BLaER1 (cell line): ENCODE data around the gene RACGAP1.

Experiments used
- H3K27ac ChIP-seq: shearing (Covaris generic); formaldehyde crosslinking; 2 replicates; pipeline ENCODE4 v1.8.1; 2022
- H3K27me3 ChIP-seq: shearing (Covaris generic); formaldehyde crosslinking; 2 replicates; pipeline ENCODE4 v1.8.1; 2022
- H3K36me3 ChIP-seq: shearing (Covaris generic); formaldehyde crosslinking; 2 replicates; pipeline ENCODE4 v1.8.1; 2022
- H3K4me1 ChIP-seq: shearing (Covaris generic); formaldehyde crosslinking; 2 replicates; pipeline ENCODE4 v1.8.1; 2022
- H3K4me2 ChIP-seq: shearing (Covaris generic); formaldehyde crosslinking; 2 replicates; pipeline ENCODE4 v1.8.1; 2022
- H3K4me3 ChIP-seq: shearing (Covaris generic); formaldehyde crosslinking; 2 replicates; pipeline ENCODE4 v1.8.1; 2022
- H3K9ac ChIP-seq: shearing (Covaris generic); formaldehyde crosslinking; 2 replicates; pipeline ENCODE4 v1.8.1; 2022
- H3K9me3 ChIP-seq: shearing (Covaris generic); formaldehyde crosslinking; 2 replicates; pipeline ENCODE4 v1.8.1; 2022
- H4K20me1 ChIP-seq: shearing (Covaris generic); formaldehyde crosslinking; 2 replicates; pipeline ENCODE4 v1.8.1; 2022
- Cebpa-rat ChIP-seq: shearing (Covaris generic); IDR thresholded peaks from 2 replicates; pipeline ENCODE4 v1.8.1; 2022

Gene RACGAP1

DNA sequence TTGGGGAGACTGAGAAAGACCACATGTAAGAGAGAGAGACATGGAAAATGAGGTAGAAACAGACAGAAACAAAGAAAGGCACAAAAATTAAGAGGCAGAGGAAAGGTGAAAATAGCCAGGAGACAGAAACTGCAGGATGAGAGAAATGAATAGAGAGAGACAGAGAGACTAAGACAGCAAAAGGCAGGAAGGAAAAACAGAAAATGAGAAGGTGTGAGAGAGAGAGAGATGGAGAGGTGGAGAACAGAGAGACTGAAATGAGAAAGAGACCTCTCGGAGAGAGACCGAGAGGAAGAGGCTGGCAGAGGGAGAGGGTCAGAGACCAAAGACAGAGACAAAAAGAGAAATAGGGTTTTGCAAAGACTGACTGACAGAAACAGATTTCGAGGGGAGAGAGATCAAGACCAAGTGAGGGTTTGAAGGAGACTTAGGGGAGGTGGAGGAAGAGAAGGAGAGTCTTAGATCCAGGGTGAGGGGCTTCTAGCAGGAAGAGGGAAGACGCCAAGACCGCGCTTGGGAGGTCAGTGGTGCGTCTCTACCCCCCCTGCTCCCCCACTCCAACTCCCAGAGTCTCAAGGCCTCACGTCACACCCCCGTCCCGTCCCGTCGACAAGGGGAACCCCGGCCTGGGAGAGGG is 64.7 kb downstream of the RACGAP1 start:
- Histone ChIP-seq H3K4me2 (peak overlapping the region; percentile 94), H3K4me1 (peaks cover 57% of the 10 kb centered on the region), H3K36me3 (no peaks in the 10 kb centered on the region), H3K9me3 (no peaks in the 10 kb centered on the region), H3K27me3 (peaks cover 99% of the 10 kb centered on the region), H3K27ac (peak overlapping the region; percentile 76), H4K20me1 (no peaks in the 10 kb centered on the region), H3K9ac (peak overlapping the region; percentile 55), H3K4me3 (peak overlapping the region; percentile 66)
- TF ChIP-seq Cebpa-rat = no peak

DNA sequence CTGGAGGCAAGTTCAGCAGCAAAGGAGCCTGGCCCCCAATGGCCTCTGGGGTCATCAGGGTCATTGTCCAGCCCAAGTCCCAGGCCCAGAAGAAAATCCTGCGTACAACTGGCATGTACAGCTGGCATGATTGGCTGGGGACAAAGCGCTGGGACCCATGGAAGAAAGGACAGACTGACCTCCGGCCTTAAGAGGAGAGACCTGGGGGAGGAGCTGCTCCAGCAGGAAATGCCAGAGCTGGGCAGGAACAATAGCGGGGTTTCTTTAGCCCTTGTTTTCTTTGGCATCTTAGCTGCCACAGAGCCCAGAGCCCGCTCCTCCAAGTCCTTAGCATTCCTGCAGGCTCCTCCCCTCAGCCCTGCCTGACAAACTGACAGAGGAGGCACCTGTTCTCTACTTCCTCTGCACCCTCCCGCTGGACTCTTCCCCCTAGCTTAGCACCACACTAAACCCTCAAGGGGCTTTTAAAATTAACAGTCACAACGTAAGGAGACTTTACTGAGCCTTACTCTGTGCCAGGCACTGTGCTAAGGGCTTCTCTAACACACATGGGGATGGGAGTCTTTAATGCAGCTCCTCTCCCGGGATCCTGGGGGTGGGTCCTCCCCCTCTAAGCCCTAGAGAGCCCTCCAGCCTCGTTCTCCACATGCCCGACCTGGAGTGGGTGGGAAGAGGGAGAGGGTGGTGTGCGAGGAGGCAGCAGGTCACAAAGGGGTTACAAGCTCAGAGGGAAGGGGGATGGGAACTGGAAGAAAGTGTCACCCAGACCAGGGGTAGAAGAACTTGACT is 65.4 kb downstream of the RACGAP1 start:
- Histone ChIP-seq H3K27me3 (peaks cover 100% of the 10 kb centered on the region), H4K20me1 (no peaks in the 10 kb centered on the region), H3K9ac (peak overlapping the region; percentile 55; the same call in 1 of the 2 replicates), H3K9me3 (no peaks in the 10 kb centered on the region), H3K36me3 (no peaks in the 10 kb centered on the region), H3K4me1 (peaks cover 62% of the 10 kb centered on the region), H3K27ac (peak overlapping the region; percentile 76), H3K4me3 (peak overlapping the region; percentile 66), H3K4me2 (peak overlapping the region; percentile 94)
- no peak for TF ChIP-seq Cebpa-rat

DNA sequence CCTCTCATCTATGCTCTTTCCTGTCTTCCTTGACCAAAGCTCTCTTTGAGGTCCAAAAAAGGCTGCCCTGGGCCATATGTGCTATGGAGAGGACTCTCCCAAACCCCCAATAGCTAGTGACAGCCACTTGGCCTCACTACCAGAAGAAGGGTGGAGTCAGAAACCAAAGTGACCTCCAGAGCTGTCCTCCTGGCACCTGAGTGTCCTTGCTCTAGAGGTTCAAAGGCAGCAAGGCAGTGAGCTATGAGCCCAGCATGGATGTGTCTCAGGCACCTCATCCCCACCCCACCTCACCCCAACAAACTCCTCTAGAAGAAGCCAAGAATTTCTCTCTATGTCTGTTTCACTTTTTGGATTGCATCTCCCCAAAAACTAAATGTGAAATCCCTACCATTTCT is 67.7 kb downstream of the RACGAP1 start:
- Histone ChIP-seq H3K9me3 (no peaks in the 10 kb centered on the region), H3K27me3 (peaks cover 95% of the 10 kb centered on the region), H3K36me3 (no peaks in the 10 kb centered on the region), H4K20me1 (no peaks in the 10 kb centered on the region), H3K4me3 (no peak overlapping the region), H3K4me2 (0 out of 2 replicates have a peak overlapping the region, but pooled peaks have one; percentile 73), H3K4me1 (peaks cover 73% of the 10 kb centered on the region), H3K9ac (no peak overlapping the region), H3K27ac (no peak overlapping the region)
- no peak for TF ChIP-seq Cebpa-rat

DNA sequence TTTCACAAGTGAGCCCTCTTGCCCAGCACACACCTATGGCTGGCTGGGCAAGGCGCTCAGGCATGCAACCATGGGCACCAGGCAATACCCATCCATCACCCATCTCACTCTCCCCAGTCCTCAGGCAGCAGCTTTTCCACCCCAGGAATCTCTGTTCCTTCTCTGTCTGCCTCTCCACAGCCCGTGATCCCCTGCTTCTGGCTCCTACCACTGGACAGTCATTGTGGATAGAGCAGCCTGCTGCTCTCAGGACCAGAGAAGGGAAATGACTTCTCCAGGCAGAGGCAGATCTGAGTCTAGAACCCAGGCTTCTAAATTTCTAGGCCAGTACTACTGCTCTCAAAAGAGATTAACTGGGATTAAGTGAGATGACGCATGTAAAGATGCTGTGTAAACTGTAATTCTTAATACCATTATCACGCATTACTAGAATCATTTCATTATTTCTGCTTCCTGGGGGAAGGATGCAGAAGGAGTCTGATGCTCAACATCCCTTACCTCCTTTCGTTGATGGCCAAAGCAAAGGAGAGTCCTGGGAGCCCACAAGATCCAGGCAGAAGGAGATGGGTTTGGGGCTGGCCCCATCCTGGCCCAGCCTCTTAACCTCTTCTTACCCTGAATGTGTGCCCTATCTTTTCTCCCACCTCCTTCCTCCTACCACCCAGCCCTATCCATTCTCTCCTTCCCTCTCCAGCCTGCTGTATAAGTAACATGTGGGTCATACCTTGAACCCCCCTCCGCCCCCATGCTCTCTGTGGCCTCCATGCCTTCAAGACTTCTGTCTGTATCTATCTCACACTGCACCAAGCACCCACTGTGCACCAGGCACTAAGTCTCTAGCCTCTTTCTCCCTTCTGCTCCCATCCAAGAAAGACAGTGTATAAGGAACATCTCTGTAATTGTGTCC is 68.4 kb downstream of the RACGAP1 start:
- peaks cover 80% of the 10 kb centered on the region for H3K4me1 ChIP-seq
- H3K27ac ChIP-seq = no peak overlapping the region
- peak overlapping the region; percentile 73 for H3K4me2 ChIP-seq
- no peak overlapping the region for H3K4me3 ChIP-seq
- H3K36me3 ChIP-seq = no peaks in the 10 kb centered on the region
- no peaks in the 10 kb centered on the region for H4K20me1 ChIP-seq
- H3K27me3 ChIP-seq = peaks cover 89% of the 10 kb centered on the region
- no peak overlapping the region for H3K9ac ChIP-seq
- TF ChIP-seq Cebpa-rat = no peak
- no peaks in the 10 kb centered on the region for H3K9me3 ChIP-seq

DNA sequence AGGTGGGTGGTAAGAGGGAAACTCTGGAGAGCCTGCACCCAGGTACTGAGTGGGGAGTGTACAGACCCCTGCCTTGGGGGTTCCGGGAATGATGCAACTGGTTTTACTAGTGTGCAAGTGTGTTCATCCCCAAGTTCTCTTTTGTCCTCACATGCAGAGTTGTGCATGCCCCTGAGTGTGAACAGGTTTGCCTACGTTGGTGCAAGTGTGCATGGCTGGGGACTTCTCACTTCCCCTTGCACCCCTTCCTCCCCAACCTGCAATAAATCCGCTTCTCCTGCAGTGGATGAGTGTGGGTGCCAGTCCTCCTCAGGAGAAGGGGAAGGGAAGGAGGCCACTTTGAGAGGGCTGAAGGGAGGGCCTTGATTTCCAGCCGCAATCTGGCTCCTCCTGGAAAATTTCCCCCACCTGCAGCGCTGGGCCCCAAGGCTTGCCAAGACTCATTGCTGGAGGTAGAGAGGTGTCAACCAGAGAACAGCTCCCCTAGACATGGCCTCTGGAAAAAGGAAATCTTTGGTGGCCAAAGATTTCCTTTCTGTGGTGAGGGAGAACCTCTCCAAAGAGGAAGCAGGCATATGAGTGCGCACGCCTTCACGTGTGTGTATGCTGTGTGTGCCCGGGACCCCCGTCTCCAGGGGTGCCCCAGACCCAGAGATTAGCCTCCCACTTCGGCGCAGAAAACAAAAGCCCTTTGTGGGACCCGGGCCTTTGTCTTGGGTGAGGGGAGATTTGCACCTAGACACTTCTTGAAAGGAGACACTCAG is 69.2 kb downstream of the RACGAP1 start:
- no peak for TF ChIP-seq Cebpa-rat
- Histone ChIP-seq H3K9me3 (no peaks in the 10 kb centered on the region), H4K20me1 (no peaks in the 10 kb centered on the region), H3K4me1 (peaks cover 83% of the 10 kb centered on the region), H3K9ac (no peak overlapping the region), H3K36me3 (no peaks in the 10 kb centered on the region), H3K27ac (no peak overlapping the region), H3K4me3 (no peak overlapping the region; the same call in 1 of the 2 replicates), H3K27me3 (peaks cover 80% of the 10 kb centered on the region), H3K4me2 (peak overlapping the region; percentile 73)

DNA sequence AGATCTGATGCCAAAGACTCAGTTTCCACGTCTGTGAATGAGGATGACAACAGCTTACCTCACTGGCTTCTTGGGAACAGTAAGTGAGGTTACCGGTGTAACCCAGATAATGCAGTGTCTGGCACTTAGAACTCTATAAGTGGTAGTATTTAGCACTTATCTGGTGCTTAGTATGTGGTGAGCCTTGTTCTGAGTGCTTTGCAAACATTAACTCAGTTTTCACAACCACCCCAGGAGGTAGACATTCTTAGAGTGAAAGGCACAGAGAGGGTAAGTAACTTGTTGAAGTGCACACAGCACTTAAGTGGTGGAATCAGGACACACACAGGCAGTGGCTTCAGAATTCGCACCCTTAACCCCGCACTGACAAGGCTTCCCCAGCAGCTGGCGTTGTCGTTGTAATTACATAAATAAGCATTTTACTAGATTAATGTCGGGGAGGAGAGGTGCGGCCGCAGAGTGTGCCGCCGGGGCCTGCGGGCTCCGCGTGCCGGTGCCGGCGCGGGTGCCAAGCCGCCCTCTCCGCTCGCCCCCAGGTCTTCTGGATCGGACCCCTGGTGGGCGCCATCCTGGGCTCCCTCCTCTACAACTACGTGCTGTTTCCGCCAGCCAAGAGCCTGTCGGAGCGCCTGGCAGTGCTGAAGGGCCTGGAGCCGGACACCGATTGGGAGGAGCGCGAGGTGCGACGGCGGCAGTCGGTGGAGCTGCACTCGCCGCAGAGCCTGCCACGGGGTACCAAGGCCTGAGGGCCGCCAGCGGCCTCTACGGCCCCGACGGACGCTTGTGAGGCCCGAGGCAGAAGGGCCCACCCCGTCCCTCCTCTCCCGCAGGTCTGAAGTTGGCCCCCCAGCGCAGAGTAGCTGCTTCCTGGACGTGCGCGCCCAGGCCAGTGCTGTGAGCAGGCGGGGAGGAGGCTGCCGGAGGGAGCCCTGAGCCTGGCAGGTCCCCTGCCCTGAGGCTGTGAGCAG is 70.1 kb downstream of the RACGAP1 start:
- no peaks in the 10 kb centered on the region for H4K20me1 ChIP-seq
- no peak overlapping the region for H3K9ac ChIP-seq
- peaks cover 80% of the 10 kb centered on the region for H3K4me1 ChIP-seq
- H3K9me3 ChIP-seq = no peaks in the 10 kb centered on the region
- TF ChIP-seq Cebpa-rat = no peak
- H3K4me3 ChIP-seq = no peak overlapping the region; the same call in 1 of the 2 replicates
- H3K27me3 ChIP-seq = peaks cover 71% of the 10 kb centered on the region
- H3K4me2 ChIP-seq = peak overlapping the region; percentile 73
- H3K36me3 ChIP-seq = no peaks in the 10 kb centered on the region
- no peak overlapping the region for H3K27ac ChIP-seq

DNA sequence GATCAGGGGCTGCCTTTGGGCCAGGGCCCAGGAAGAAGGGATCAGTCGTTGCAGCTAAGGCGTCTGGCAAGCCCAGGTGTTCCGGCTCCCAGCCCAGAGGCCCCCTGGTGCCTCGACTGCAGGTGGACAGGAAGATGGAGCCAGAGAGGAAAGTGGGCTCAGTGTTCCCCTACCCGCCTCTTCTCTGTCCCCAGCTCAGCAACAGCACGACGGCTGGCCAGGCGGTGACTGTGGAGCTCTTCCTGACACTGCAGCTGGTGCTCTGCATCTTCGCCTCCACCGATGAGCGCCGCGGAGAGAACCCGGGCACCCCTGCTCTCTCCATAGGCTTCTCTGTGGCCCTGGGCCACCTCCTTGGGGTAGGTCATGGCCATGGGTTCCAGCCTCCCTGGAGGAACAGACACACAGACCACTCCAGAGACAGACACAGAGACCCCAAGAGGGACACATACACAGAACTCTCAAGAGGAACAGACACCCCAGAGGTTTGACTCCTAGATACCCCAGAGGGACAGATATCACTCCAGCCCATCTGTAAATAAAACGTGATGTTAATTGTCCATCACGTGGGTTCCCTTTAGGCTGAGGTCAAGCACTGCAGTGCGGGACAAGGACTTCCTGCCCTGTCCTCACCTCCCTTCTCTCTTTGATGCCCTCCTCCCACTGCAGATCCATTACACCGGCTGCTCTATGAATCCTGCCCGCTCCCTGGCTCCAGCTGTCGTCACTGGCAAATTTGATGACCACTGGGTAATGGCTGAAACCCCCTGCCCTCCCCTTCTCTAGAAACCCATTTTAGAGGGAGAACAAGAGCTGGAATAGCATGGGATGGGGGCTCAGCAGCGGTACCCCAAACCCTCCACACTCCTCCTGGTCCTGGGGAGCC is 71.1 kb downstream of the RACGAP1 start:
- H3K4me2 ChIP-seq = peak overlapping the region; percentile 54
- H3K36me3 ChIP-seq = no peaks in the 10 kb centered on the region
- H3K27me3 ChIP-seq = peaks cover 62% of the 10 kb centered on the region
- no peaks in the 10 kb centered on the region for H3K9me3 ChIP-seq
- H3K4me3 ChIP-seq = no peak overlapping the region
- H3K4me1 ChIP-seq = peaks cover 71% of the 10 kb centered on the region
- TF ChIP-seq Cebpa-rat = no peak
- no peak overlapping the region for H3K27ac ChIP-seq
- H3K9ac ChIP-seq = no peak overlapping the region
- H4K20me1 ChIP-seq = no peaks in the 10 kb centered on the region
